ENCODE data around the gene KIAA1328. TPM values are rescaled to one million over a fixed set of nuclear protein-coding genes. Genes with fewer than 3 reads are reported as not detected.
"Not testable (repeated sequence)": the region's sequence is repeated elsewhere in the genome, so short reads cannot be mapped to it uniquely, and the experiment has no call there.

KIAA1328 gene
- total RNA-seq, 3 donors from 2014 or later: 6.0 to 9.8 (median 7.4) TPM

DNA sequence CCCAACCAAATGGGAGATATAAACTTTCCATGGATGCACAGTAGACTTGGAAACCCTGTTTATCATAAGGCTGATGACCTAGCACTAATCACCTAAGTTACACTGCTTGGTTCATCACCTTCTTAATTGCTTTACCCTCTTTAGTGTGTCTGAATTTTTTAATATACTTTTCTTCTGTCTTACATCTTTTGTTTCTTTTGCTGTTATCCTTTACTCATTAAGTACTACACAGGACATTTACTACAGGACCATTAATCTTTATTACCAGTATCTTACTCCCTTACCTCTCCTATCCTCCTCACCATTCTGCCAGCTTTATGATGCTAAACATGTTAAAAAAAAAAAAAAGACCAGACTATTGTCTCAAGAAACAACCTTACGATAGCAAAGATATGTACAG is 333.6 kb downstream of the KIAA1328 start:
- Histone ChIP-seq H3K9me3 (no peaks in the 10 kb centered on the region), H3K36me3 (ENCODE audit: low read depth) (no peaks in the 10 kb centered on the region), H3K4me1 (ENCODE audit: low read depth) (peaks cover 6% of the 10 kb centered on the region), H3K4me3 (no peak overlapping the region)
- intact Hi-C loops (cut with DNase I, micrococcal nuclease): no loop called here
- TF ChIP-seq, protein P1, sequence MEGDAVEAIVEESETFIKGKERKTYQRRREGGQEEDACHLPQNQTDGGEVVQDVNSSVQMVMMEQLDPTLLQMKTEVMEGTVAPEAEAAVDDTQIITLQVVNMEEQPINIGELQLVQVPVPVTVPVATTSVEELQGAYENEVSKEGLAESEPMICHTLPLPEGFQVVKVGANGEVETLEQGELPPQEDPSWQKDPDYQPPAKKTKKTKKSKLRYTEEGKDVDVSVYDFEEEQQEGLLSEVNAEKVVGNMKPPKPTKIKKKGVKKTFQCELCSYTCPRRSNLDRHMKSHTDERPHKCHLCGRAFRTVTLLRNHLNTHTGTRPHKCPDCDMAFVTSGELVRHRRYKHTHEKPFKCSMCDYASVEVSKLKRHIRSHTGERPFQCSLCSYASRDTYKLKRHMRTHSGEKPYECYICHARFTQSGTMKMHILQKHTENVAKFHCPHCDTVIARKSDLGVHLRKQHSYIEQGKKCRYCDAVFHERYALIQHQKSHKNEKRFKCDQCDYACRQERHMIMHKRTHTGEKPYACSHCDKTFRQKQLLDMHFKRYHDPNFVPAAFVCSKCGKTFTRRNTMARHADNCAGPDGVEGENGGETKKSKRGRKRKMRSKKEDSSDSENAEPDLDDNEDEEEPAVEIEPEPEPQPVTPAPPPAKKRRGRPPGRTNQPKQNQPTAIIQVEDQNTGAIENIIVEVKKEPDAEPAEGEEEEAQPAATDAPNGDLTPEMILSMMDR (IDR thresholded peaks at IDR 0.05): no peak
- ATAC-seq (no peak), DNase-seq (no peak)

DNA sequence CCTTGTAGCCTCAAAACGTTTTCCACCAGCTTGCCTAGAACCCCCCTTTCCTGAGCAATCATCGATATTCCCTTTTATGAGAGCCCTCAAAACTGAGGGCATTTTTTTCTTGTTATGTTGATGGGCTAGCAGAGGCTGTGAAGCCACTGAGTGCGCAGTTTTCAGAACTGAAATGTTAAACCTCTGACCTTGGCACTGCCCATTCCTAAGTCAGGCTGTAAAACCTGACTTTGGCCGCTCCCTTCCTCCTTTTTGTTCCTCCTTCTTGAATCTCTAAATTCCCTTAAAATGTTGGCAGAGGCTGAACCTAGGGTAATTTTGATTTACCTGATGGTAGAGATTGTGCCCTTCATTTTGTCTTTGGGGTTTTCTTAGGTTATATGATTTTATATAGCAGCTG is 334.2 kb downstream of the KIAA1328 start:
- no peaks in the 10 kb centered on the region for H3K9me3 ChIP-seq
- intact Hi-C loops (cut with DNase I, micrococcal nuclease): no loop called here
- DNase-seq (peak in 1 of 3 donors; percentile 7), ATAC-seq (peak; percentile 63)
- no peak overlapping the region for H3K4me3 ChIP-seq
- TF ChIP-seq, protein P1 (IDR thresholded peaks at IDR 0.05): no peak
- H3K4me1 ChIP-seq (ENCODE audit: low read depth): peaks cover 6% of the 10 kb centered on the region
- no peaks in the 10 kb centered on the region for H3K36me3 ChIP-seq (ENCODE audit: low read depth)

DNA sequence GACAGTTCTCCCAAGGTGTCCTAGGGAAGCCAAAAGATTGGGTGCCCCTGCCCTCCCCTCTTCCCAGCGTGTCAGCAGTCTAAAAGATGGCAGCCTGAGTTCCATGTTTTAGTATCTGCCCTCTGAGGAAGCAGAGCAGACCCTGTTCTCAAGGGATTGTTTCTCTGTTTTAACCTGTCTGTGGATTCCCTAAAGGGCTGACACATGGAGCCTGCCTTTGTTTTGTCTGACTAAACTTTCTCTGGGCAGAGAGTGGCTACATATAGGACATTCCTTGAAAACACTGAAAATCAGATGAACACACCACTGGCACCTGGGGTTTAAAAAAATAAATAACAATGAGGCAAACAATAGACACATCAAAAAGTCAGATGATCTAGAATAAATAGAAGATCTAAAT is 337.6 kb downstream of the KIAA1328 start:
- no peaks in the 10 kb centered on the region for H3K36me3 ChIP-seq (ENCODE audit: low read depth)
- H3K4me1 ChIP-seq (ENCODE audit: low read depth): peaks cover 2% of the 10 kb centered on the region
- intact Hi-C loops (cut with DNase I, micrococcal nuclease): no loop called here
- H3K9me3 ChIP-seq: no peaks in the 10 kb centered on the region
- no peak overlapping the region for H3K4me3 ChIP-seq
- ATAC-seq (no peak), DNase-seq (no peak)
- TF ChIP-seq, protein P1 (IDR thresholded peaks at IDR 0.05): no peak

DNA sequence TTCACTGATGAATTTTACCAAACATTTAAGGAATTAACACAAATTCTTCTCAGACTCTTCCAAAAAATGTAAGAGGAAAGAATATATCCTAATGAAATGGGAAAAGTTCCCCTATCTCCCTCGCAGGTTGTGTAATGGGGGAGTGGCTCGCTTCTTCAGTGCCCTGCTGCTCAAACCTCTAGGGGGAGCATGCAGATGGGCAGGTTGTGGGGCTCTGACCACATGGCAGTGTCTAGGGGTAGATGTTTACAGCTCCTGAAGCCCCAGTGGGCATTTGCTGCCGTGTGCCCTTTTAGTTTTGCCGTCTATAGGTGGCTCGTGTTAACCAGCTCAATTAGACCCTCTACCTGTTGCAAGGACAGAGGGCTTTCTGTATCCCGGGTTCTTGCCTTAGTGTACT is 338.0 kb downstream of the KIAA1328 start:
- H3K9me3 ChIP-seq; H3K4me3 ChIP-seq; H3K36me3 ChIP-seq (ENCODE audit: low read depth); H3K4me1 ChIP-seq (ENCODE audit: low read depth); DNase-seq; intact Hi-C loops (cut with DNase I, micrococcal nuclease); ATAC-seq: not testable (repeated sequence)

- ATAC-seq: peak; percentile 95
- Histone ChIP-seq H3K4me1 (ENCODE audit: low read depth) (peaks cover 2% of the 10 kb centered on the region), H3K36me3 (ENCODE audit: low read depth) (no peaks in the 10 kb centered on the region), H3K4me3 (no peak overlapping the region), H3K9me3 (no peaks in the 10 kb centered on the region)
- intact Hi-C loops (cut with DNase I, micrococcal nuclease): no loop called here
- peak in 1 of 3 donors; percentile 5 for DNase-seq
- TF ChIP-seq, protein P1 (IDR thresholded peaks at IDR 0.05): no peak
Observed at GRCh38 chr18:37170984-37171383, 342.1 kb downstream of the KIAA1328 start.

DNA sequence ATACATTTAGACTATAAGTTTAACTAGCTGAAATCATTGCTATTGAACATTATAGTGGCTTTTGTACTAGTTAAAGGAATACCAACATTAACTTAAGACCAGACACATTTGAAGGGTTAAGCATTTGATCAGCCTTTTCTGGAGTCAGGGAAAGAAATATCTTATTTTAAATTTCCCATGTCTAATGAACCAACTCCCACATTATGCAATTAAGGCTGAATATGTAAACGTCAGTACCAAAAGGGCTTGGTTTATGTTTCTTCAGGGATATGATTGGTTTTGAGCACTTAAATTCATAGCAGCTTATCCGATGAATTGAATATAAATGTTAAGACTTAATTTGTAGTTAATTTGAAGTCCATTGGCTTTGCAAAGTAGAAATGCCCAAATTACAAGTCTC is 344.5 kb downstream of the KIAA1328 start:
- DNase-seq: no peak
- TF ChIP-seq, protein P1 (IDR thresholded peaks at IDR 0.05): no peak
- ATAC-seq: no peak

More for the DNA sequence above, 344.5 kb downstream of the KIAA1328 start:
- H3K4me1 ChIP-seq (ENCODE audit: low read depth): peaks cover 2% of the 10 kb centered on the region
- no peaks in the 10 kb centered on the region for H3K9me3 ChIP-seq
- H3K36me3 ChIP-seq (ENCODE audit: low read depth): no peaks in the 10 kb centered on the region
- intact Hi-C loops (cut with DNase I, micrococcal nuclease): no loop called here
- no peak overlapping the region for H3K4me3 ChIP-seq

Measured in mucosa of descending colon (tissue), 3 donors.